DND-41 (cell line): ENCODE measurements around the gene ARID3A.

Experiments
- ATAC-seq: fragments of 200-7000 bp; cut with Tn5 transposase; 3 replicates; pipeline ENCODE4 v1.9.1; 2021; ENCODE audit warnings: low read depth; ENCODE audit not compliant: insufficient read depth
- DNase-seq: peaks from one replicate; pipeline ENCODE4 v3.0.0-alpha.2; 2020
- H2AFZ ChIP-seq: 2 replicates; pipeline ENCODE4 v1.6.0; 2012; ENCODE audit warnings: low read depth, low read length
- H3K27ac ChIP-seq: 2 replicates; pipeline ENCODE4 v1.5.1; 2012; ENCODE audit warnings: low read length, inconsistent platforms
- H3K27me3 ChIP-seq: fragments of 200-600 bp; sonication (generic); 2 replicates; pipeline ENCODE4 v1.6.0; 2012; ENCODE audit warnings: low read length, mild to moderate bottlenecking, inconsistent platforms; ENCODE audit not compliant: insufficient read depth, poor library complexity
- H3K36me3 ChIP-seq: 2 replicates; pipeline ENCODE4 v1.5.1; 2012; ENCODE audit warnings: low read length, inconsistent platforms; ENCODE audit not compliant: insufficient read depth
- H3K4me1 ChIP-seq: 2 replicates; pipeline ENCODE4 v1.5.1; 2012; ENCODE audit warnings: mild to moderate bottlenecking, low read length; ENCODE audit not compliant: insufficient read depth
- H3K4me2 ChIP-seq: 2 replicates; pipeline ENCODE4 v1.6.0; 2012; ENCODE audit warnings: mild to moderate bottlenecking, moderate library complexity, low read length, inconsistent platforms; ENCODE audit not compliant: insufficient read depth
- H3K4me3 ChIP-seq, 2 experiments: fragments of 200-600 bp in 1 of 2; shearing (Covaris generic) in 1 of 2; 2 replicates each; pipeline ENCODE4 v1.5.1; 2012 to 2016; ENCODE audit warnings: inconsistent platforms in 2 of 2, low read length in 2 of 2, mild to moderate bottlenecking in 2 of 2, low read depth in 1 of 2, moderate library complexity in 1 of 2
- H3K79me2 ChIP-seq: 2 replicates; pipeline ENCODE4 v1.6.0; 2012; ENCODE audit warnings: low read length, inconsistent platforms; ENCODE audit not compliant: insufficient read depth
- H3K9ac ChIP-seq: 2 replicates; pipeline ENCODE4 v1.6.0; 2012; ENCODE audit warnings: low read depth, mild to moderate bottlenecking, inconsistent platforms, low read length, moderate library complexity
- H3K9me3 ChIP-seq: 2 replicates; pipeline ENCODE4 v1.5.1; 2012; ENCODE audit warnings: low read length, moderate library complexity, mild to moderate bottlenecking, inconsistent platforms; ENCODE audit not compliant: insufficient read depth, severe bottlenecking
- H4K20me1 ChIP-seq: 2 replicates; pipeline ENCODE4 v1.6.0; 2012; ENCODE audit warnings: low read length; ENCODE audit not compliant: insufficient read depth
- CTCF ChIP-seq: IDR thresholded peaks from 2 replicates; pipeline ENCODE4 v1.5.1; 2012; ENCODE audit warnings: borderline replicate concordance, low read length, moderate library complexity, mild to moderate bottlenecking; ENCODE audit not compliant: poor library complexity, severe bottlenecking; ENCODE audit errors: extremely low read depth
- EZH2 ChIP-seq: IDR thresholded peaks from 3 replicates; pipeline ENCODE4 v1.6.1; 2012; ENCODE audit warnings: borderline replicate concordance, low read depth, mild to moderate bottlenecking, moderate library complexity, low read length, inconsistent platforms; ENCODE audit not compliant: severe bottlenecking

ARID3A gene

DNA sequence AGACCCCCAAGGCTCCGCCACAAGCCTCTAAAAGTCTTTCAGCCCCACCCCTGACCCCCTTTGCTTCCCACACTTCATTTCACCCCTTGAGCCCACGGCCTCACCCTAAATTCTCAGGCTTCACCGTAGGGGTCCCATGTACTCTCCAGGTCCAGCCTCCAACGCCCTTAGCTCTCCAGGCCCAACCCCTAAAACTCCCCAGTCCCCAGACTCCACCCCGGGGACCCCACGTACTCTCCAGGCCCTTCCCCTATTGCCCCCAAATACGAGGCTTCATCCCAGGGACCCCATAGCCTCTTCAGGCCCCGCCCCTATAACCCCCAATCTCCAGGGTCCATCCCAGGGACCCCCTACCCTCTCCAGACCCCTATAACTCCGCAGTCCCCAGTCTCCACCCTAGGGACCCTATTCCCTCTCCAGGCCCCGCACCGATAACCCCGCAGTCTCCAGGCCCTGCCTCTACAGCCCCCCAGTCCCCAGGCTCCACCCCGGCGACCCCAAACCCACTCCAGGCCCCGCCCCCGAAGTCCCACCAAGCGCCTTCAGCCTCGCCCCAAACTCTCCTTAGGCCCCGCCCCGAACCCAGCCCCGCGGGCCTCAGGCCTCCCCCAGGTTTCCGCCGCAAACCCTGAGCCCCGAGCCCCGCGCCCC lies 33.5 kb upstream of the ARID3A start:
- Histone ChIP-seq H3K27me3 (no peaks in the 10 kb centered on the region), H3K27ac (peak overlapping the region; percentile 86), H2AFZ (peak overlapping the region; percentile 51), H3K4me1 (peaks cover 27% of the 10 kb centered on the region), H3K36me3 (peaks cover 33% of the 10 kb centered on the region), H3K9me3 (no peaks in the 10 kb centered on the region), H3K79me2 (peaks cover 21% of the 10 kb centered on the region), H4K20me1 (no peaks in the 10 kb centered on the region; the same call in 1 of the 2 replicates), H3K4me3 (peak overlapping the region; percentile 88 to 96; a peak in 3 of 4 replicates), H3K4me2 (peak overlapping the region; percentile 90), H3K9ac (peak overlapping the region; percentile 90)
- TF ChIP-seq EZH2 (no peak), CTCF (no peak)
- DNase-seq (peak; percentile 70), ATAC-seq (peak; percentile 57)

- DNase-seq (peak; percentile 92), ATAC-seq (peak; percentile 94)
- H3K4me1 ChIP-seq, result peaks cover 27% of the 10 kb centered on the region
- no peaks in the 10 kb centered on the region for H3K9me3 ChIP-seq
- TF ChIP-seq EZH2, result no peak
- TF ChIP-seq CTCF, result no peak
- peak within 1 kb of the TSS; percentile 95 for H2AFZ ChIP-seq
- peak within 1 kb of the TSS; percentile 90 for H3K4me2 ChIP-seq
- no peaks in the 10 kb centered on the region for H3K27me3 ChIP-seq
- peaks cover 21% of the 10 kb centered on the region for H3K79me2 ChIP-seq
- H3K27ac ChIP-seq, result peak within 1 kb of the TSS; percentile 86
- H3K36me3 ChIP-seq, result peaks cover 30% of the 10 kb centered on the region
- no peaks in the 10 kb centered on the region; the same call in 1 of the 2 replicates for H4K20me1 ChIP-seq
- peak within 1 kb of the TSS; percentile 90 for H3K9ac ChIP-seq
- peak within 1 kb of the TSS; percentile 88 to 96 for H3K4me3 ChIP-seq
Observed at GRCh38 chr19:892894-893689, 32.7 kb upstream of the ARID3A start, which contains the start of the genes MED16 and RNU6-9. MED16 (minus strand) TSS chr19:893187; CDS start chr19:891131, 2,056 bp downstream. RNU6-9 (plus strand) TSS chr19:893484.

- DNase-seq (no peak), ATAC-seq (no peak)
- Histone ChIP-seq H3K4me3 (no peak overlapping the region), H4K20me1 (peaks cover 6% of the 10 kb centered on the region; the same call in 1 of the 2 replicates), H3K27me3 (no peaks in the 10 kb centered on the region), H3K36me3 (peaks cover 25% of the 10 kb centered on the region), H3K27ac (no peak overlapping the region), H3K9me3 (no peaks in the 10 kb centered on the region), H2AFZ (no peak overlapping the region), H3K4me2 (no peak overlapping the region), H3K9ac (no peak overlapping the region), H3K4me1 (peaks cover 19% of the 10 kb centered on the region), H3K79me2 (peaks cover 10% of the 10 kb centered on the region)
- TF ChIP-seq EZH2 (no peak), CTCF (no peak)
Observed at GRCh38 chr19:896434-896833, 29.4 kb upstream of the ARID3A start.
